ENCODE results near the gene KIAA1586. TPM values are rescaled to one million over a fixed set of nuclear protein-coding genes. Genes with fewer than 3 reads are reported as not detected.
A peak's percentile ranks its signal among the peaks of the same experiment; 100 is the strongest.

The KIAA1586 gene
- total and polyA plus RNA-seq, 2 experiments from 2014 or later: 11.5 to 18.6 TPM

- no peaks in the 10 kb centered on the region for H3K27me3 ChIP-seq
- no peak overlapping the region for H3K27ac ChIP-seq
- no peak for DNase-seq (ENCODE audit: low spot score)
- H4K20me1 ChIP-seq (ENCODE audit: insufficient read depth, poor library complexity, severe bottlenecking): no peaks in the 10 kb centered on the region
- no peaks in the 10 kb centered on the region for H3K4me1 ChIP-seq (ENCODE audit: insufficient read depth)
- no peak overlapping the region for H2AFZ ChIP-seq
- TF ChIP-seq, protein P1, sequence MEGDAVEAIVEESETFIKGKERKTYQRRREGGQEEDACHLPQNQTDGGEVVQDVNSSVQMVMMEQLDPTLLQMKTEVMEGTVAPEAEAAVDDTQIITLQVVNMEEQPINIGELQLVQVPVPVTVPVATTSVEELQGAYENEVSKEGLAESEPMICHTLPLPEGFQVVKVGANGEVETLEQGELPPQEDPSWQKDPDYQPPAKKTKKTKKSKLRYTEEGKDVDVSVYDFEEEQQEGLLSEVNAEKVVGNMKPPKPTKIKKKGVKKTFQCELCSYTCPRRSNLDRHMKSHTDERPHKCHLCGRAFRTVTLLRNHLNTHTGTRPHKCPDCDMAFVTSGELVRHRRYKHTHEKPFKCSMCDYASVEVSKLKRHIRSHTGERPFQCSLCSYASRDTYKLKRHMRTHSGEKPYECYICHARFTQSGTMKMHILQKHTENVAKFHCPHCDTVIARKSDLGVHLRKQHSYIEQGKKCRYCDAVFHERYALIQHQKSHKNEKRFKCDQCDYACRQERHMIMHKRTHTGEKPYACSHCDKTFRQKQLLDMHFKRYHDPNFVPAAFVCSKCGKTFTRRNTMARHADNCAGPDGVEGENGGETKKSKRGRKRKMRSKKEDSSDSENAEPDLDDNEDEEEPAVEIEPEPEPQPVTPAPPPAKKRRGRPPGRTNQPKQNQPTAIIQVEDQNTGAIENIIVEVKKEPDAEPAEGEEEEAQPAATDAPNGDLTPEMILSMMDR (IDR thresholded peaks at IDR 0.05; ENCODE audit: poor library complexity): no peak
- TF ChIP-seq EZH2phosphoT487 (IDR thresholded peaks at IDR 0.05; ENCODE audit: low read depth, severe bottlenecking, unreplicated experiment): no peak
- WGBS (ENCODE audit: low lambda C conversion rate, missing lambda C conversion rate): 85% methylated on average over 1 of the region's 1 CpG
- peaks cover 6% of the 10 kb centered on the region for H3K9me3 ChIP-seq (ENCODE audit: low read depth)
- H3K79me2 ChIP-seq: no peaks in the 10 kb centered on the region
- H3K9me2 ChIP-seq (replicated peaks; ENCODE audit: insufficient read depth): no peaks in the 10 kb centered on the region
- no peak overlapping the region for H3K4me2 ChIP-seq
- no peak overlapping the region for H3K4me3 ChIP-seq
- H3K36me3 ChIP-seq (replicated peaks; ENCODE audit: insufficient read depth, low read depth): no peaks in the 10 kb centered on the region
These were observed 20.5 kb upstream of the KIAA1586 start for GRCh38 chr6:57026001-57026400.

- Histone ChIP-seq H4K20me1 (ENCODE audit: insufficient read depth, poor library complexity, severe bottlenecking) (no peaks in the 10 kb centered on the region), H3K4me1 (ENCODE audit: insufficient read depth) (no peaks in the 10 kb centered on the region), H3K36me3 (replicated peaks; ENCODE audit: insufficient read depth, low read depth) (no peaks in the 10 kb centered on the region), H3K27me3 (no peaks in the 10 kb centered on the region), H3K4me3 (no peak overlapping the region), H2AFZ (no peak overlapping the region), H3K9me3 (ENCODE audit: low read depth) (peaks cover 6% of the 10 kb centered on the region), H3K9me2 (replicated peaks; ENCODE audit: insufficient read depth) (no peaks in the 10 kb centered on the region), H3K4me2 (no peak overlapping the region), H3K79me2 (no peaks in the 10 kb centered on the region), H3K27ac (no peak overlapping the region)
- TF ChIP-seq EZH2 (IDR thresholded peaks at IDR 0.05; ENCODE audit: borderline replicate concordance) (no peak), EZH2phosphoT487 (IDR thresholded peaks at IDR 0.05; ENCODE audit: low read depth, severe bottlenecking, unreplicated experiment) (no peak)
- 92% methylated on average over 3 of the region's 3 CpGs for WGBS (ENCODE audit: low lambda C conversion rate, missing lambda C conversion rate)
- DNase-seq (ENCODE audit: low spot score): no peak
These were observed 19.2 kb upstream of the KIAA1586 start for GRCh38 chr6:57027301-57027700.

DNA sequence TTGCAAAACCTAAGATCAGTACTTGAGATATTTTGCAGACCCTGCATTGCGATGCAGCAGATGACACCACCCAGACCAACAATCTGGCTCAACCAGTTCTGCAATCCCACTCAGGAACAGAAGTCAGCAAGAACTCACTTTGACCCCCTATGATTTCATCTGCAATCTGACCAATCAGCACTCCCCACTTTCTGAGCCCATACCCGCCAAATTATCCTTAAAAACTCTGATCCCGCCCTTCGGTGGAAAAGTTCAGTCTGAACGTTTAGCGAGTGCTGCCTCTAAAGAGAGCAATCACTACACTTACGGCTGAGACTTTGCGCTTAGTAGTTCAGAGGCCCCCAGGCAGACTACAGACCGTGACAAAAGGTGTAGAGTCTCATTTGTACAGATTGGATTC is 17.3 kb upstream of the KIAA1586 start:
- H3K4me2 ChIP-seq: no peak overlapping the region
- no peaks in the 10 kb centered on the region for H4K20me1 ChIP-seq (ENCODE audit: insufficient read depth, poor library complexity, severe bottlenecking)
- WGBS (ENCODE audit: low lambda C conversion rate, missing lambda C conversion rate): 68% methylated on average over 9 of the region's 9 CpGs
- no peaks in the 10 kb centered on the region for H3K36me3 ChIP-seq (replicated peaks; ENCODE audit: insufficient read depth, low read depth)
- H3K27me3 ChIP-seq: no peaks in the 10 kb centered on the region
- TF ChIP-seq EZH2 (IDR thresholded peaks at IDR 0.05; ENCODE audit: borderline replicate concordance) (no peak), EZH2phosphoT487 (IDR thresholded peaks at IDR 0.05; ENCODE audit: low read depth, severe bottlenecking, unreplicated experiment) (no peak)
- TF ChIP-seq, protein P1 (IDR thresholded peaks at IDR 0.05; ENCODE audit: poor library complexity): no peak
- no peaks in the 10 kb centered on the region for H3K4me1 ChIP-seq (ENCODE audit: insufficient read depth)
- DNase-seq (ENCODE audit: low spot score): peak; percentile 9
- peak overlapping the region; percentile 72 for H3K27ac ChIP-seq
- peaks cover 3% of the 10 kb centered on the region for H3K9me3 ChIP-seq (ENCODE audit: low read depth)
- H2AFZ ChIP-seq: no peak overlapping the region
- H3K79me2 ChIP-seq: no peaks in the 10 kb centered on the region
- H3K9me2 ChIP-seq (replicated peaks; ENCODE audit: insufficient read depth): no peaks in the 10 kb centered on the region
- H3K4me3 ChIP-seq: no peak overlapping the region

DNA sequence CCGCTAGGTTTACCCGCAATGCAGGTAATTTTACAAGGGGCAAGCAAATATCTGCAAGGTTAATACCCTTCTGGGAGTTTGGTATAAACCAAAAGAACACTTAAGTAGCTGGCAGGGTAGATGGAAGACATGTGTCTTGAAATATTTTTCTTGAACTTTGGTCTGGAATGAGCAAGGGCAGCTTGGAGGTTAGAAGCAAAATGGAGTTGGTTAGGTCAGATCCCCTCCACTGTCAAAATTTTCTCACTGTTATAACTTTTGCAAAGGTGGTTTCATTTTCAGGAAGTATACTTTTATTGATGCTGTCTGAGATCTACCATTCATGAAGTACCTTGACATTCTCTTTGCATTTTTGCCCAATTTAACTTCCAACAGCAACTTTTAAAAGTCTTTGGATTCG is 13.3 kb upstream of the KIAA1586 start:
- DNase-seq (ENCODE audit: low spot score): no peak

More for the DNA sequence above, 13.3 kb upstream of the KIAA1586 start:
- no peak overlapping the region for H2AFZ ChIP-seq
- TF ChIP-seq EZH2phosphoT487 (IDR thresholded peaks at IDR 0.05; ENCODE audit: low read depth, severe bottlenecking, unreplicated experiment) (no peak), EZH2 (IDR thresholded peaks at IDR 0.05; ENCODE audit: borderline replicate concordance) (no peak)
- TF ChIP-seq, protein P1 (IDR thresholded peaks at IDR 0.05; ENCODE audit: poor library complexity): no peak
- H3K4me2 ChIP-seq: no peak overlapping the region
- H3K36me3 ChIP-seq (replicated peaks; ENCODE audit: insufficient read depth, low read depth): no peaks in the 10 kb centered on the region
- H3K27me3 ChIP-seq: no peaks in the 10 kb centered on the region
- WGBS (ENCODE audit: low lambda C conversion rate, missing lambda C conversion rate): 87% methylated on average over 3 of the region's 3 CpGs
- H3K9me2 ChIP-seq (replicated peaks; ENCODE audit: insufficient read depth): no peaks in the 10 kb centered on the region
- H4K20me1 ChIP-seq (ENCODE audit: insufficient read depth, poor library complexity, severe bottlenecking): no peaks in the 10 kb centered on the region
- H3K9me3 ChIP-seq (ENCODE audit: low read depth): no peaks in the 10 kb centered on the region
- no peaks in the 10 kb centered on the region for H3K79me2 ChIP-seq
- H3K4me3 ChIP-seq: no peak overlapping the region
- no peaks in the 10 kb centered on the region for H3K4me1 ChIP-seq (ENCODE audit: insufficient read depth)
- no peak overlapping the region for H3K27ac ChIP-seq
